Fibroblast of lung (primary cell): Measurements from ENCODE around the gene SLC12A4. TPM values are rescaled to one million over a fixed set of nuclear protein-coding genes. Genes with fewer than 3 reads are reported as not detected.

ENCODE experiments used
- DNase-seq, 2 donors: peaks; one replicate each; pipeline versions ENCODE4 v3.0.0 to v3.0.0-alpha.2; 2010; ENCODE audit warnings: low read depth in 2 of 2
- H2AFZ ChIP-seq: 2 replicates; pipeline ENCODE4 v1.5.1; 2012; ENCODE audit warnings: low read length, control low read depth, inconsistent platforms
- H3K27ac ChIP-seq: 2 replicates; pipeline ENCODE4 v1.5.1; 2011; ENCODE audit warnings: low read length, control low read depth; ENCODE audit not compliant: insufficient read depth
- H3K27me3 ChIP-seq: 2 replicates; pipeline ENCODE4 v1.5.1; 2011; ENCODE audit warnings: mild to moderate bottlenecking, low read length; ENCODE audit not compliant: control insufficient read depth, insufficient read depth
- H3K36me3 ChIP-seq: 2 replicates; pipeline ENCODE4 v1.5.1; 2011; ENCODE audit warnings: low read length; ENCODE audit not compliant: control insufficient read depth, insufficient read depth
- H3K4me1 ChIP-seq: 2 replicates; pipeline ENCODE4 v1.5.1; 2011; ENCODE audit warnings: low read length; ENCODE audit not compliant: control insufficient read depth, insufficient read depth; ENCODE audit errors: extremely low read depth
- H3K4me2 ChIP-seq: 2 replicates; pipeline ENCODE4 v1.5.1; 2011; ENCODE audit warnings: low read length, control low read depth; ENCODE audit not compliant: insufficient read depth; ENCODE audit errors: extremely low read depth
- H3K4me3 ChIP-seq, 4 experiments: fragments of 200-600 bp in 1 of 4; sonication (generic) in 1 of 4; replicated peaks in 1 of 4; 2 replicates each; pipeline ENCODE4 v1.5.1; 2011 to 2016; ENCODE audit warnings: low read length in 4 of 4, low read depth in 3 of 4, mild to moderate bottlenecking in 3 of 4, control low read depth in 2 of 4, inconsistent platforms in 1 of 4, mixed read lengths in 1 of 4; ENCODE audit not compliant: insufficient read depth in 1 of 4; ENCODE audit errors: control extremely low read depth in 1 of 4
- H3K79me2 ChIP-seq: 2 replicates; pipeline ENCODE4 v1.5.1; 2012; ENCODE audit warnings: mild to moderate bottlenecking, low read length, inconsistent platforms; ENCODE audit not compliant: control insufficient read depth, insufficient read depth
- H3K9ac ChIP-seq: 2 replicates; pipeline ENCODE4 v1.5.1; 2011; ENCODE audit warnings: mild to moderate bottlenecking, low read length, control low read depth; ENCODE audit not compliant: insufficient read depth
- H3K9me3 ChIP-seq: 2 replicates; pipeline ENCODE4 v1.5.1; 2012; ENCODE audit warnings: low read depth, low read length; ENCODE audit not compliant: control insufficient read depth, insufficient read depth
- H4K20me1 ChIP-seq: 2 replicates; pipeline ENCODE4 v1.5.1; 2011; ENCODE audit warnings: low read length; ENCODE audit not compliant: control insufficient read depth, insufficient read depth; ENCODE audit errors: extremely low read depth
- EZH2 ChIP-seq: IDR thresholded peaks from 2 replicates; pipeline ENCODE4 v1.5.1; 2012; ENCODE audit warnings: low read length, control low read depth, mild to moderate bottlenecking; ENCODE audit errors: missing control alignments
- polyA plus RNA-seq, 2 donors: library from polyadenylated mRNA; depleted of rRNA in 1 of 2; stranded (reverse) in 1 of 2; unstranded in 1 of 2; fragments of >200 nt; gene quantifications; 2 replicates each; pipeline ENCODE4 v1.2.1, GENCODE V29; 2011 to 2012; ENCODE audit warnings: missing spikeins in 1 of 2
- total RNA-seq: library from RNA; depleted of rRNA; stranded (reverse); fragments of >200 nt; gene quantifications from 2 replicates; pipeline ENCODE4 v1.2.1, GENCODE V29; 2014
- TF ChIP-seq, protein P1 (sequence below), 2 donors: IDR thresholded peaks in 1 of 2; conservative IDR thresholded peaks in 1 of 2; 1 replicate in 1 of 2; 2 replicates in 1 of 2; pipeline ENCODE4 v1.5.1; 2011 to 2012; ENCODE audit warnings: low read length in 2 of 2, control low read depth in 1 of 2, inconsistent platforms in 1 of 2, low read depth in 1 of 2, mild to moderate bottlenecking in 1 of 2

SLC12A4 gene
- total and polyA plus RNA-seq, 2 donors (not counting 1 experiment from before 2014, with no cell fraction given): 42.2 to 120 TPM

GRCh38 chr16:67919622-67920221 is 48.7 kb downstream of the SLC12A4 start:
- no peak overlapping the region for H3K9ac ChIP-seq
- H4K20me1 ChIP-seq: peaks cover 2% of the 10 kb centered on the region
- peaks cover 16% of the 10 kb centered on the region for H3K4me1 ChIP-seq
- no peak overlapping the region for H2AFZ ChIP-seq
- no peak overlapping the region for H3K4me3 ChIP-seq
- peaks cover 1% of the 10 kb centered on the region for H3K36me3 ChIP-seq
- no peak overlapping the region for H3K4me2 ChIP-seq
- peaks cover 9% of the 10 kb centered on the region for H3K79me2 ChIP-seq
- DNase-seq: no peak
- H3K27ac ChIP-seq: no peak overlapping the region
- no peaks in the 10 kb centered on the region for H3K27me3 ChIP-seq
- no peaks in the 10 kb centered on the region for H3K9me3 ChIP-seq
- TF ChIP-seq EZH2: no peak
- TF ChIP-seq, protein P1, sequence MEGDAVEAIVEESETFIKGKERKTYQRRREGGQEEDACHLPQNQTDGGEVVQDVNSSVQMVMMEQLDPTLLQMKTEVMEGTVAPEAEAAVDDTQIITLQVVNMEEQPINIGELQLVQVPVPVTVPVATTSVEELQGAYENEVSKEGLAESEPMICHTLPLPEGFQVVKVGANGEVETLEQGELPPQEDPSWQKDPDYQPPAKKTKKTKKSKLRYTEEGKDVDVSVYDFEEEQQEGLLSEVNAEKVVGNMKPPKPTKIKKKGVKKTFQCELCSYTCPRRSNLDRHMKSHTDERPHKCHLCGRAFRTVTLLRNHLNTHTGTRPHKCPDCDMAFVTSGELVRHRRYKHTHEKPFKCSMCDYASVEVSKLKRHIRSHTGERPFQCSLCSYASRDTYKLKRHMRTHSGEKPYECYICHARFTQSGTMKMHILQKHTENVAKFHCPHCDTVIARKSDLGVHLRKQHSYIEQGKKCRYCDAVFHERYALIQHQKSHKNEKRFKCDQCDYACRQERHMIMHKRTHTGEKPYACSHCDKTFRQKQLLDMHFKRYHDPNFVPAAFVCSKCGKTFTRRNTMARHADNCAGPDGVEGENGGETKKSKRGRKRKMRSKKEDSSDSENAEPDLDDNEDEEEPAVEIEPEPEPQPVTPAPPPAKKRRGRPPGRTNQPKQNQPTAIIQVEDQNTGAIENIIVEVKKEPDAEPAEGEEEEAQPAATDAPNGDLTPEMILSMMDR (conservative IDR thresholded peaks at IDR 0.05 in 1 of 2, IDR thresholded peaks at IDR 0.05 in 1 of 2; ENCODE audit: low read depth in 1 of 2, low read length in 2 of 2): no peak

DNA sequence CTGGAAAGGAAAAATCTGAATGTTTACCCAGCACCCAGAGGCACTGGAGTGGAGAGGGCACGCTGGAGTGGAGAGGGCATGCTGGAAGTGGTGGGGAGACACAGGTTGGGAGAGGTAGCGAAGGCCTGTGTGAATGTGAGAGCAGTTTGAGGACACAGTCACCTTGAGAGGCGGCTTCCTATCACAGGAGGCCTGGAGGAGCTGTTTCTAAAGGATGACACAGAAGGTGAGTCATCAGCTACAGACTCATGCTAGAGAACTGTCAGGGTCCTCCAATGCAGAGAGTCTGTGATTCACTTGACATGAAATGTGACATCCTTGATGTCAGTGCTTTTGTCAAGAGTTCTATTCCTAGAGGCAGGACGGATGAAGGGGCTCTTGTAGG is 50.6 kb downstream of the SLC12A4 start:
- Histone ChIP-seq H3K9me3 (no peaks in the 10 kb centered on the region), H3K4me1 (peaks cover 16% of the 10 kb centered on the region), H3K4me2 (peak overlapping the region; percentile 33), H3K27me3 (no peaks in the 10 kb centered on the region), H3K4me3 (no peak overlapping the region), H3K36me3 (peaks cover 1% of the 10 kb centered on the region), H3K79me2 (peaks cover 9% of the 10 kb centered on the region), H3K27ac (peak overlapping the region; percentile 59), H3K9ac (no peak overlapping the region), H4K20me1 (peaks cover 2% of the 10 kb centered on the region), H2AFZ (no peak overlapping the region)
- TF ChIP-seq, protein P1 (conservative IDR thresholded peaks at IDR 0.05 in 1 of 2, IDR thresholded peaks at IDR 0.05 in 1 of 2; ENCODE audit: low read depth in 1 of 2, low read length in 2 of 2): no peak
- no peak for TF ChIP-seq EZH2
- peak; percentile 50 to 81 for DNase-seq

GRCh38 chr16:67917140-67917851 is 51.1 kb downstream of the SLC12A4 start:
- Histone ChIP-seq H3K27me3 (no peaks in the 10 kb centered on the region), H2AFZ (no peak overlapping the region), H3K9me3 (no peaks in the 10 kb centered on the region), H3K27ac (peak overlapping the region; percentile 59), H3K4me3 (no peak overlapping the region), H4K20me1 (peaks cover 2% of the 10 kb centered on the region), H3K36me3 (peaks cover 1% of the 10 kb centered on the region), H3K4me2 (peak overlapping the region; percentile 20), H3K9ac (no peak overlapping the region), H3K4me1 (peaks cover 16% of the 10 kb centered on the region), H3K79me2 (peaks cover 9% of the 10 kb centered on the region)
- TF ChIP-seq, protein P1 (conservative IDR thresholded peaks at IDR 0.05 in 1 of 2, IDR thresholded peaks at IDR 0.05 in 1 of 2; ENCODE audit: low read depth in 1 of 2, low read length in 2 of 2): peak in 1 of 2 donors; percentile 4
- no peak for TF ChIP-seq EZH2
- DNase-seq: peak in 1 of 2 donors; percentile 20
